Measurements from ENCODE around the gene MEX3D.
"Not testable (repeated sequence)": the region's sequence is repeated elsewhere in the genome, so short reads cannot be mapped to it uniquely, and the experiment has no call there.

MEX3D gene

GRCh38 chr19:1522061-1522460 is 46.1 kb downstream of the MEX3D start:
- no peak for DNase-seq (ENCODE audit: low spot score)

GRCh38 chr19:1521636-1522035 is 46.5 kb downstream of the MEX3D start:
- DNase-seq (ENCODE audit: low spot score): no peak

GRCh38 chr19:1520203-1520780 is 47.8 kb downstream of the MEX3D start:
- DNase-seq (ENCODE audit: low spot score): no peak

- DNase-seq (ENCODE audit: low spot score): not testable (repeated sequence)
Observed at GRCh38 chr19:1519802-1520201, 48.3 kb downstream of the MEX3D start.

- no peak for DNase-seq (ENCODE audit: low spot score)
Observed at GRCh38 chr19:1518471-1518870, 49.7 kb downstream of the MEX3D start.

GRCh38 chr19:1516395-1516753 is 51.8 kb downstream of the MEX3D start:
- no peak for DNase-seq (ENCODE audit: low spot score)

GRCh38 chr19:1514986-1515721 is 53.0 kb downstream of the MEX3D start:
- DNase-seq (ENCODE audit: low spot score): no peak

GRCh38 chr19:1514295-1514661 is 53.8 kb downstream of the MEX3D start:
- DNase-seq (ENCODE audit: low spot score): no peak

- no peak for DNase-seq (ENCODE audit: low spot score)
Observed at GRCh38 chr19:1513499-1514294, 54.4 kb downstream of the MEX3D start.

GRCh38 chr19:1512671-1513498 is 55.2 kb downstream of the MEX3D start, which contains the start of gene ADAMTSL5:
TSS of gene ADAMTSL5 (minus strand) at chr19:1513019. CDS start at chr19:1510943, 2,076 bp downstream.
- DNase-seq (ENCODE audit: low spot score): no peak

- no peak for DNase-seq (ENCODE audit: low spot score)
Observed at GRCh38 chr19:1511318-1512317, 56.5 kb downstream of the MEX3D start.

GRCh38 chr19:1510807-1511206 is 57.3 kb downstream of the MEX3D start:
- no peak for DNase-seq (ENCODE audit: low spot score)

- no peak for DNase-seq (ENCODE audit: low spot score)
Observed at GRCh38 chr19:1510442-1510806, 57.7 kb downstream of the MEX3D start.

GRCh38 chr19:1509602-1510441 is 58.3 kb downstream of the MEX3D start:
- DNase-seq (ENCODE audit: low spot score): no peak

- DNase-seq (ENCODE audit: low spot score): no peak
Observed at GRCh38 chr19:1508507-1508856, 59.6 kb downstream of the MEX3D start.

GRCh38 chr19:1507763-1508506 is 60.2 kb downstream of the MEX3D start:
- peak; percentile 98 for DNase-seq (ENCODE audit: low spot score)

- no peak for DNase-seq (ENCODE audit: low spot score)
Observed at GRCh38 chr19:1507192-1507660, 60.9 kb downstream of the MEX3D start.

- no peak for DNase-seq (ENCODE audit: low spot score)
Observed at GRCh38 chr19:1505991-1506881, 61.9 kb downstream of the MEX3D start.
